ENCODE measurements around the gene TBCC. TPM values are rescaled to one million over a fixed set of nuclear protein-coding genes. Genes with fewer than 3 reads are reported as not detected.
"Not testable (repeated sequence)": the region's sequence is repeated elsewhere in the genome, so short reads cannot be mapped to it uniquely, and the experiment has no call there.

Gene TBCC
- total RNA-seq, 5 donors from 2014 or later (not counting 1 experiment from before 2014, with no cell fraction given): 56.5 to 74.8 (median 59.4) TPM

DNA sequence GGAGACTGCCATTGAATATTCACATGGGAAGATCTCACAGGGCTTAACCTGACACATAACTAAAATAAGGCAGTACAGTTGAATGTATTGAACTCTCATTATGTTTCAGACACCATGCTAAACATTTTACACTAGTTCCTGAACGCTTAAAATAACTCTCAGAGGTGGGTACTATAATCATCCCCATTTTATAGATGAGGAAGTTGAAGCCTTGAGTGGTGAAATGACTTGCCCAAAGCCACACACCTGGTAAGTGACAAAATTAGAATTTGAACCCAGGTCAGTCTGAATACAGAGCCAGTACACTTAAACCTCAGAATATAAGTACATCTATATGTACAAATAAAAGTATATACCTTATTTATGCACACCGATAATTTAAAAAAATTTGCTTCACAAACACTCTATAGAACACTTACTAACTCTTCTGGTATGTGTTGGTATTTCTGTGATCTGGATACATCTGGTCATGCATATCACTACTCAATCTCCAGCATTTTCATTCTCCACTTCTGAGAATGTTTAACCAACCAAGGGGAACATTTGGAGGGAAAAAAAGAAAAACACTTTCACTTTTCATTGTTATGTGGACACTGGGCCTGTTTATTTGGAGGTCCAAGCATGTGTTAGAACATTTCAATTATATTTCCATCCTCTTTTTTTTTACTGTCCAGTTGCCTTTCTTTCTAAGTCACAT, 31.4 kb upstream of the TBCC start:
- ATAC-seq (replicated peaks in 1 of 4): no peak
- peaks cover 74 to 75% (median 74%) of the 10 kb centered on the region in 3 donors for H3K4me1 Mint-ChIP-seq
- no CpG with 5 or more reads among the region's 2 CpGs for WGBS (ENCODE audit: insufficient coverage)

DNA sequence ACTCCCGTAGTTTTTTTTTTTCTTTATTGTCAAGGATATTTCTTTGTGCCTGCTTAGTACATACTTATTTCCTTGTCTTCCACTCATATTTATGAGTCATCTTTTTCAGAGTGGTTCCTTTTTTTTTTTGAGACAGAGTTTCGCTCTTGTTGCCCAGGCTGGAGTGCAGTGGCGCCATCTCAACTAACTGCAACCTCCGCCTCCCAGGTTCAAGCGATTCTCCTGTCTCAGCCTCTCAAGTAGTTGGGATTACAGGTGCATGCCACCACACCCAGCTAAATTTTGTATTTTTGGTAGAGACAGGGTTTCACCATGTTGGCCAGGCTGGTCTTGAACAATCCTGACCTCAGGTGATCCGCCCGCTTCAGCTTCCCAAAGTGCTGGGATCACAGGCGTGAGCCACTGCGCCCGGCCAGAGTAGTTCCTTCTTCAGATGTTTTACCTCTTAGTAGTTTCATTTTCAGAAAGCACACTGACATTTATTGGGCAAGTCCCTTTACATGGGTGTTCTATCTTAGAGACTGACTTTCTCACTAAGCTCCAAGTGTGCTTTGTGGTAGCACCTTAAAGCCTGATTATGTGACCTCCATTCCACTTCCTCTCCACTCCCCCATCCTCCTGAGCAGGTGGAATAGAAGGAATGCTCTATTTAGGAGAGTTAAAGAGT, 29.1 kb upstream of the TBCC start:
- H3K4me3 ChIP-seq (ENCODE audit: control insufficient read depth in 1 of 2, extremely low read depth in 1 of 2, low read length in 1 of 2): peak overlapping the region; percentile 17 to 28

More for the DNA sequence above, 31.4 kb upstream of the TBCC start:
- Histone ChIP-seq H3K9me3 (no peaks in the 10 kb centered on the region), H3K4me3 (ENCODE audit: control insufficient read depth in 1 of 2, extremely low read depth in 1 of 2, low read length in 1 of 2) (no peak overlapping the region), H3K36me3 (ENCODE audit: control insufficient read depth in 2 of 2, extremely low read depth in 1 of 2, insufficient read depth in 1 of 2, low read length in 1 of 2) (no peaks in the 10 kb centered on the region), H3K27me3 (replicated peaks in 1 of 2; ENCODE audit: control insufficient read depth in 2 of 2, extremely low read depth in 1 of 2, insufficient read depth in 2 of 2, low read length in 1 of 2) (no peaks in the 10 kb centered on the region), H3K27ac (ENCODE audit: low read length) (no peak overlapping the region), H3K4me1 (ENCODE audit: control insufficient read depth in 1 of 2, extremely low read depth in 1 of 2, insufficient read depth in 2 of 2, low read length in 2 of 2) (peaks cover 40 to 53% of the 10 kb centered on the region in 2 experiments)
- ChIA-PET CTCF (no interaction called here), POLR2A (no interaction called here)
- peaks cover 0 to 3% (median 0%) of the 10 kb centered on the region in 3 donors for H3K9me3 Mint-ChIP-seq
- H3K27me3 Mint-ChIP-seq: no peaks in the 10 kb centered on the region
- peak overlapping the region in 1 of 3 donors; percentile 27 for H3K4me3 Mint-ChIP-seq
- H3K27ac Mint-ChIP-seq: peak overlapping the region; percentile 82 to 86
- no peaks in the 10 kb centered on the region for H3K36me3 Mint-ChIP-seq
- no peak for DNase-seq

DNA sequence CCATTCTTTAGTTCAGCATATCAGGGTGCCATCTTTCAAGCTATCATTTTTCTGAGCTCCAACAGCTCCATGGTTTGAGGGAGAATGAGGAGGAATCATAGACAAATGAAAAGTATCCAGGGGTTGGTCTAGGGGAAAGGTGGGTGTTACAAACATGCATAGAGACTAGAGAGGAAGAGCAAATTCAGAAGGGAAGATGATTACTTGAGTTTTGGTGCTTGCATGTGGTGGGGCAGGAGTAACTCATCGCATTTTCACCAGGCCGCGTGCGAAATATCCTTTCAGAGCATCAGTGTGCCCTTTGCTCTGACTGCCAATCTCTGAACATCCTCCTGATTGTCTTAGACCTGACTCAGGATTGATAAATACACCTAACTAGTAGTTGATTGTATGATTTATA, 28.3 kb upstream of the TBCC start:
- H3K36me3 Mint-ChIP-seq: no peaks in the 10 kb centered on the region
- DNase-seq (peak in 14 of 35 experiments; percentile 12 to 56 (median 24)), ATAC-seq (replicated peaks in 1 of 4) (no peak)
- Histone ChIP-seq H3K27ac (ENCODE audit: low read length) (peak overlapping the region; percentile 99), H3K9me3 (no peaks in the 10 kb centered on the region), H3K27me3 (replicated peaks in 1 of 2; ENCODE audit: control insufficient read depth in 2 of 2, extremely low read depth in 1 of 2, insufficient read depth in 2 of 2, low read length in 1 of 2) (no peaks in the 10 kb centered on the region), H3K36me3 (ENCODE audit: control insufficient read depth in 2 of 2, extremely low read depth in 1 of 2, insufficient read depth in 1 of 2, low read length in 1 of 2) (no peaks in the 10 kb centered on the region), H3K4me3 (ENCODE audit: control insufficient read depth in 1 of 2, extremely low read depth in 1 of 2, low read length in 1 of 2) (no peak overlapping the region), H3K4me1 (ENCODE audit: control insufficient read depth in 1 of 2, extremely low read depth in 1 of 2, insufficient read depth in 2 of 2, low read length in 2 of 2) (peaks cover 52 to 71% of the 10 kb centered on the region in 2 experiments)
- ChIA-PET POLR2A (interaction anchor here in 1 of 2 donors (0.6 to 0.7 kb wide), 2 partner anchors 15 to 28 kb away, joined by 4 to 6 read pairs; partner anchors contain the start of gene TBCC), CTCF (interaction anchor here in 1 of 2 donors (1.5 to 1.6 kb wide), 2 partner anchors 10 to 28 kb away, joined by 5 to 6 read pairs; partner anchors contain the start of gene TBCC)
- H3K27ac Mint-ChIP-seq: peak overlapping the region; percentile 94 to 98
- H3K9me3 Mint-ChIP-seq: peaks cover 0 to 3% (median 0%) of the 10 kb centered on the region in 3 donors
- WGBS (ENCODE audit: insufficient coverage): no CpG with 5 or more reads among the region's 4 CpGs
- H3K4me3 Mint-ChIP-seq: peak overlapping the region; percentile 72 to 73 (median 73)
- no peaks in the 10 kb centered on the region for H3K27me3 Mint-ChIP-seq
- peaks cover 81 to 84% (median 83%) of the 10 kb centered on the region in 3 donors for H3K4me1 Mint-ChIP-seq

More for the DNA sequence above, 29.1 kb upstream of the TBCC start:
- Mint-ChIP-seq H3K4me3 (peak overlapping the region; percentile 72 to 73 (median 73)), H3K4me1 (peaks cover 83 to 84% (median 84%) of the 10 kb centered on the region in 3 donors), H3K27ac (peak overlapping the region; percentile 94 to 98)
- H3K27me3 ChIP-seq (replicated peaks in 1 of 2; ENCODE audit: control insufficient read depth in 2 of 2, extremely low read depth in 1 of 2, insufficient read depth in 2 of 2, low read length in 1 of 2); H3K9me3 ChIP-seq; H3K36me3 Mint-ChIP-seq; H3K9me3 Mint-ChIP-seq; H3K36me3 ChIP-seq (ENCODE audit: control insufficient read depth in 2 of 2, extremely low read depth in 1 of 2, insufficient read depth in 1 of 2, low read length in 1 of 2); H3K27me3 Mint-ChIP-seq: not testable (repeated sequence)
- Histone ChIP-seq H3K4me1 (ENCODE audit: control insufficient read depth in 1 of 2, extremely low read depth in 1 of 2, insufficient read depth in 2 of 2, low read length in 2 of 2) (peaks cover 48 to 67% of the 10 kb centered on the region in 2 experiments), H3K27ac (ENCODE audit: low read length) (peak overlapping the region; percentile 99)
- 12% methylated on average over 5 of the region's 10 CpGs for WGBS (ENCODE audit: insufficient coverage)
- ATAC-seq (replicated peaks in 1 of 4) (peak in 3 of 4 experiments; percentile 13 to 34 (median 13)), DNase-seq (peak in 32 of 35 experiments; percentile 9 to 81 (median 28))
- ChIA-PET CTCF (interaction anchor here in 1 of 2 donors (0.5 to 1.6 kb wide), 3 partner anchors 9 to 43 kb away, joined by 5 to 6 read pairs (median 6); partner anchors contain the start of gene TBCC), POLR2A (interaction anchor here in 1 of 2 donors (1.0 to 1.4 kb wide), 4 partner anchors 9 to 29 kb away, joined by 4 to 7 read pairs (median 5); partner anchors contain the start of gene TBCC)

DNA sequence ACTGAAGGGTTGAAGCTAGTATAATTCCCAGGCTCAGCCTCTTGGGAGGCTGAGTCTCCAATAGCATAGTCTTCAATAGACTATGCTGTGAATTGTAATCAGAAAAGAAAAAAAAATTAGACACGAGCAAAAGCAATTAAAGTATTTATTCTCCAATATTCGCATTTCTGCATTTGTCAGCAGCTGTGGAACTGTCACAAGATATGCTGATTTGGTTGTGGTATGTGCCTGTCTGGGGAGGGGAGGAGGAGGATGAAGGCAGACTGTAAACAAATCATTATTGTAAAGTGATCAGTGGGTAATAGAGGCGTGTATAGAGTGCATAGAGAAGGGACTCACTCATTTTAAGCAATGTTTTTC, 25.8 kb upstream of the TBCC start:
- H3K4me1 Mint-ChIP-seq: peaks cover 68 to 83% (median 81%) of the 10 kb centered on the region in 3 donors

DNA sequence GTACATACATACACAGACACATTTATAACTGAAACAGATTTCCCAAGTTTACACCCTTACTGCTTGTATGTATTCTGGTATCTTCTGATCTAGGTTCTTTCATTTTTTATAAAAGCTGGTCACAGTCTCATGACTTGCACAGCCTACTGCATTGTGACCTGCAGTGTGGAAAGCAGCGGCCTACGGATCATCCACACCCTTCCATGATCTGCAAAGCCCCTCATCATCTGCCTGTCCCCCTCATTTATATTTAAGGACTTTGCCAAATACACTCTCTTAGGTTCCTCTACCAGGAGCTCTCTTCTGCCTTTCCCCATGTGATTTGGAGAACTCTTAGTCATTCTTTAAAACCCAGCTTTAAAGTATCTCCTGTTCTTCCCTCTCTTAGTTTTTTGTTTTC, 23.9 kb upstream of the TBCC start:
- Histone ChIP-seq H3K4me1 (ENCODE audit: control insufficient read depth in 1 of 2, extremely low read depth in 1 of 2, insufficient read depth in 2 of 2, low read length in 2 of 2) (peaks cover 37 to 63% of the 10 kb centered on the region in 2 experiments), H3K27me3 (replicated peaks in 1 of 2; ENCODE audit: control insufficient read depth in 2 of 2, extremely low read depth in 1 of 2, insufficient read depth in 2 of 2, low read length in 1 of 2) (no peaks in the 10 kb centered on the region), H3K27ac (ENCODE audit: low read length) (peak overlapping the region; percentile 99), H3K36me3 (ENCODE audit: control insufficient read depth in 2 of 2, extremely low read depth in 1 of 2, insufficient read depth in 1 of 2, low read length in 1 of 2) (peaks cover 0 to 3% of the 10 kb centered on the region in 2 donors), H3K4me3 (ENCODE audit: control insufficient read depth in 1 of 2, extremely low read depth in 1 of 2, low read length in 1 of 2) (no peak overlapping the region), H3K9me3 (no peaks in the 10 kb centered on the region)
- Mint-ChIP-seq H3K4me1 (peaks cover 59 to 81% (median 75%) of the 10 kb centered on the region in 3 donors), H3K4me3 (peak overlapping the region in 1 of 3 donors; percentile 75), H3K27ac (peak overlapping the region; percentile 100), H3K36me3 (peaks cover 20% of the 10 kb centered on the region), H3K27me3 (no peaks in the 10 kb centered on the region), H3K9me3 (peaks cover 0 to 3% (median 0%) of the 10 kb centered on the region in 3 donors)
- no peak for DNase-seq
- 100% methylated on average over 2 of the region's 2 CpGs for WGBS (ENCODE audit: insufficient coverage)
- CTCF ChIA-PET: interaction anchor here (0.6 to 3.9 kb wide), 6 partner anchors 12 to 61 kb away, joined by 3 to 21 read pairs (median 3); partner anchors contain the start of gene TBCC (in 1 of the 2)
- no peak for ATAC-seq (replicated peaks in 1 of 4)
- POLR2A ChIA-PET: interaction anchor here (0.5 to 5.1 kb wide), 13 partner anchors 14 to 240 kb away, joined by 3 to 133 read pairs (median 6); partner anchors contain the start of genes TBCC (in 2 of the 2) and BICRAL (in 1 of the 2)

More for the DNA sequence above, 25.8 kb upstream of the TBCC start:
- H3K9me3 Mint-ChIP-seq: peaks cover 0 to 3% (median 0%) of the 10 kb centered on the region in 3 donors
- peak overlapping the region; percentile 99 for H3K27ac ChIP-seq (ENCODE audit: low read length)
- peak overlapping the region; percentile 64 to 75 (median 75) for H3K4me3 Mint-ChIP-seq
- peak in 29 of 35 experiments; percentile 13 to 73 (median 36) for DNase-seq
- peaks cover 45 to 72% of the 10 kb centered on the region in 2 experiments for H3K4me1 ChIP-seq (ENCODE audit: control insufficient read depth in 1 of 2, extremely low read depth in 1 of 2, insufficient read depth in 2 of 2, low read length in 2 of 2)
- H3K27me3 ChIP-seq (replicated peaks in 1 of 2; ENCODE audit: control insufficient read depth in 2 of 2, extremely low read depth in 1 of 2, insufficient read depth in 2 of 2, low read length in 1 of 2): no peaks in the 10 kb centered on the region
- POLR2A ChIA-PET: interaction anchor here (0.6 to 5.1 kb wide), 8 partner anchors 12 to 108 kb away, joined by 3 to 133 read pairs (median 6); partner anchors contain the start of genes TBCC (in 2 of the 2) and BICRAL (in 1 of the 2)
- H3K27ac Mint-ChIP-seq: peak overlapping the region; percentile 100
- H3K4me3 ChIP-seq (ENCODE audit: control insufficient read depth in 1 of 2, extremely low read depth in 1 of 2, low read length in 1 of 2): peak overlapping the region in 1 of 2 donors; percentile 31
- peak; percentile 15 to 23 (median 16) for ATAC-seq (replicated peaks in 1 of 4)
- no peaks in the 10 kb centered on the region for H3K9me3 ChIP-seq
- CTCF ChIA-PET: interaction anchor here (0.5 to 3.9 kb wide), 9 partner anchors 10 to 655 kb away, joined by 3 to 21 read pairs (median 4); partner anchors contain the start of genes BICRAL (in 2 of the 2), ABCC10 (in 1 of the 2) and TBCC (in 1 of the 2)
- peaks cover 7% of the 10 kb centered on the region for H3K36me3 Mint-ChIP-seq
- peaks cover 0 to 3% of the 10 kb centered on the region in 2 donors for H3K36me3 ChIP-seq (ENCODE audit: control insufficient read depth in 2 of 2, extremely low read depth in 1 of 2, insufficient read depth in 1 of 2, low read length in 1 of 2)
- H3K27me3 Mint-ChIP-seq: no peaks in the 10 kb centered on the region
- no CpG with 5 or more reads among the region's 3 CpGs for WGBS (ENCODE audit: insufficient coverage)

Data from T-cell (primary cell).